ENCODE results near the gene ARV1.

Gene ARV1

GRCh38 chr1:230978491-230979388 is at the start of gene ARV1, which contains the start of gene TTC13:
TSS of gene ARV1 (plus strand) at chr1:230979094. CDS start at chr1:230979106, 12 bp downstream.
TSS of gene TTC13 (minus strand) at chr1:230978861. CDS start at chr1:230978830, 31 bp downstream.
- peak; percentile 98 for DNase-seq

GRCh38 chr1:230930986-230931385 is 47.9 kb upstream of the ARV1 start:
- no peak for DNase-seq

- no peak for DNase-seq
Measured at GRCh38 chr1:230935852-230936251, 43.0 kb upstream of the ARV1 start.

GRCh38 chr1:230936475-230936874 is 42.4 kb upstream of the ARV1 start:
- no peak for DNase-seq

GRCh38 chr1:230937371-230937770 is 41.5 kb upstream of the ARV1 start:
- no peak for DNase-seq

GRCh38 chr1:230938924-230939368 is 39.9 kb upstream of the ARV1 start:
- no peak for DNase-seq

GRCh38 chr1:230939806-230940489 is 38.9 kb upstream of the ARV1 start:
- no peak for DNase-seq

- DNase-seq, result no peak
Measured at GRCh38 chr1:230940848-230941247, 38.0 kb upstream of the ARV1 start.

GRCh38 chr1:230943048-230943593 is 35.8 kb upstream of the ARV1 start:
- no peak for DNase-seq

- DNase-seq, result no peak
Measured at GRCh38 chr1:230948301-230948700, 30.6 kb upstream of the ARV1 start.

GRCh38 chr1:230948903-230949302 is 30.0 kb upstream of the ARV1 start:
- no peak for DNase-seq

GRCh38 chr1:230950404-230950803 is 28.5 kb upstream of the ARV1 start:
- no peak for DNase-seq

- DNase-seq, result no peak
Measured at GRCh38 chr1:230957580-230957989, 21.3 kb upstream of the ARV1 start.

GRCh38 chr1:230958370-230958769 is 20.5 kb upstream of the ARV1 start:
- no peak for DNase-seq

- no peak for DNase-seq
Measured at GRCh38 chr1:230964896-230965295, 14.0 kb upstream of the ARV1 start.

GRCh38 chr1:230965535-230965934 is 13.4 kb upstream of the ARV1 start:
- no peak for DNase-seq

- no peak for DNase-seq
Measured at GRCh38 chr1:230966358-230966873, 12.5 kb upstream of the ARV1 start.

- DNase-seq, result no peak
Measured at GRCh38 chr1:230970432-230970831, 8.5 kb upstream of the ARV1 start.

- no peak for DNase-seq
Measured at GRCh38 chr1:230971771-230972170, 7.1 kb upstream of the ARV1 start.

- DNase-seq, result no peak
Measured at GRCh38 chr1:230972855-230973271, 6.0 kb upstream of the ARV1 start.

GRCh38 chr1:230975636-230976035 is 3.3 kb upstream of the ARV1 start:
- no peak for DNase-seq

GRCh38 chr1:230976360-230976759 is 2.5 kb upstream of the ARV1 start:
- no peak for DNase-seq
